ENCODE results near the gene RBFOX2. TPM values are rescaled to one million over a fixed set of nuclear protein-coding genes. Genes with fewer than 3 reads are reported as not detected.

RBFOX2 gene
- total RNA-seq, 4 donors from 2014 or later, result 39.4 to 80.0 (median 52.9) TPM

- DNase-seq, result no peak
- Histone ChIP-seq H3K36me3 (no peaks in the 10 kb centered on the region), H3K4me3 (no peak overlapping the region), H3K27me3 (no peaks in the 10 kb centered on the region), H3K4me1 (peaks cover 0 to 23% (median 0%) of the 10 kb centered on the region in 4 donors), H3K27ac (no peak overlapping the region), H3K9me3 (no peaks in the 10 kb centered on the region)
- TF ChIP-seq CTCF (IDR thresholded peaks at IDR 0.05), result no peak
- TF ChIP-seq POLR2A (IDR thresholded peaks at IDR 0.05), result no peak
These were observed 186.6 kb downstream of the RBFOX2 start for GRCh38 chr22:35841907-35842518.

GRCh38 chr22:35840302-35840739, 188.3 kb downstream of the RBFOX2 start:
- TF ChIP-seq POLR2A (IDR thresholded peaks at IDR 0.05), result peak; percentile 65 to 80
- TF ChIP-seq CTCF (IDR thresholded peaks at IDR 0.05), result no peak
- H3K27ac ChIP-seq, result peak overlapping the region; percentile 32 to 74 (median 54)
- no peaks in the 10 kb centered on the region for H3K27me3 ChIP-seq
- H3K4me1 ChIP-seq, result peaks cover 0 to 37% (median 0%) of the 10 kb centered on the region in 4 donors
- H3K36me3 ChIP-seq, result no peaks in the 10 kb centered on the region
- H3K9me3 ChIP-seq, result no peaks in the 10 kb centered on the region
- peak overlapping the region; percentile 9 to 53 (median 40) for H3K4me3 ChIP-seq
- DNase-seq, result peak; percentile 29 to 88 (median 87)

GRCh38 chr22:35839841-35840301, 188.8 kb downstream of the RBFOX2 start:
- TF ChIP-seq CTCF (IDR thresholded peaks at IDR 0.05), result no peak
- no peak for TF ChIP-seq POLR2A (IDR thresholded peaks at IDR 0.05)
- no peak for DNase-seq
- no peaks in the 10 kb centered on the region for H3K9me3 ChIP-seq
- H3K27me3 ChIP-seq, result no peaks in the 10 kb centered on the region
- no peaks in the 10 kb centered on the region for H3K36me3 ChIP-seq
- peaks cover 0 to 41% (median 0%) of the 10 kb centered on the region in 4 donors for H3K4me1 ChIP-seq
- H3K4me3 ChIP-seq, result peak overlapping the region; percentile 9 to 53 (median 40)
- peak overlapping the region; percentile 32 to 74 (median 54) for H3K27ac ChIP-seq

- Histone ChIP-seq H3K36me3 (no peaks in the 10 kb centered on the region), H3K4me3 (peak overlapping the region in 3 of 4 donors; percentile 34 to 53 (median 45)), H3K9me3 (no peaks in the 10 kb centered on the region), H3K27ac (peak overlapping the region in 3 of 4 donors; percentile 37 to 74 (median 71)), H3K4me1 (peaks cover 0 to 50% (median 0%) of the 10 kb centered on the region in 4 donors), H3K27me3 (no peaks in the 10 kb centered on the region)
- no peak for TF ChIP-seq POLR2A (IDR thresholded peaks at IDR 0.05)
- peak in 2 of 6 experiments; percentile 29 to 39 for TF ChIP-seq CTCF (IDR thresholded peaks at IDR 0.05)
- no peak for DNase-seq
These were observed 189.6 kb downstream of the RBFOX2 start for GRCh38 chr22:35838855-35839576.

- Histone ChIP-seq H3K27me3 (no peaks in the 10 kb centered on the region), H3K36me3 (no peaks in the 10 kb centered on the region), H3K9me3 (no peaks in the 10 kb centered on the region), H3K4me3 (peak overlapping the region in 1 of 4 donors; percentile 35), H3K27ac (no peak overlapping the region), H3K4me1 (peaks cover 0 to 52% (median 0%) of the 10 kb centered on the region in 4 donors)
- no peak for DNase-seq
- TF ChIP-seq CTCF (IDR thresholded peaks at IDR 0.05) (no peak), POLR2A (IDR thresholded peaks at IDR 0.05) (no peak)
These were observed 191.4 kb downstream of the RBFOX2 start for GRCh38 chr22:35837101-35837727.

All from Peyer's patch (tissue), 4 donors.